Lung (tissue), 4 donors: Measurements from ENCODE around the gene VSIG10L. TPM values are rescaled to one million over a fixed set of nuclear protein-coding genes. Genes with fewer than 3 reads are reported as not detected.

Experiments used
- polyA plus RNA-seq, 2 donors: library from polyadenylated mRNA; stranded (reverse); fragments of 200-250 nt; gene quantifications; one replicate each; pipeline ENCODE4 v1.2.1, GENCODE V29; 2013
- total RNA-seq, 2 donors: library from RNA; depleted of rRNA in 1 of 2; stranded (reverse); fragments of >200 nt in 1 of 2; gene quantifications; one replicate each; pipeline ENCODE4 v1.2.1, GENCODE V29; 2014 to 2021
- donor health status: Bipolar disorder and iron deficiency.
- donor health status: healthy.
- donor health status: DM: yes; HTN: yes; CAD: no.

Gene VSIG10L
- total and polyA plus RNA-seq, 4 donors, result 0.57 to 3.7 (median 2.4) TPM

Other genes starting within 250 kb of the VSIG10L start
- gene CTU1, start 233.7 kb downstream of the VSIG10L start, total RNA-seq, result 1 to 10 TPM; 3.2 to 9.8 TPM
- gene CTU1, start 233.7 kb downstream of the VSIG10L start, polyA plus RNA-seq, result 1 to 10 TPM; 2.5 to 4.4 TPM
- gene SIGLEC9, start 217.2 kb downstream of the VSIG10L start, total RNA-seq, result 10 to 100 TPM in 1 of 2 donors, 1 to 10 TPM in 1; 4.5 to 25.7 TPM
- 10 to 100 TPM in 1 of 2 donors, 1 to 10 TPM in 1; 4.3 to 57.0 TPM for gene SIGLEC9, start 217.2 kb downstream of the VSIG10L start, polyA plus RNA-seq
- gene SIGLEC7, start 199.8 kb downstream of the VSIG10L start, total RNA-seq, result 10 to 100 TPM in 1 of 2 donors, 1 to 10 TPM in 1; 6.3 to 13.4 TPM
- gene SIGLEC7, start 199.8 kb downstream of the VSIG10L start, polyA plus RNA-seq, result 10 to 100 TPM in 1 of 2 donors, 1 to 10 TPM in 1; 2.1 to 29.3 TPM
- 10 to 100 TPM in 1 of 2 donors, 1 to 10 TPM in 1; 7.0 to 20.2 TPM for gene CD33, start 117.1 kb downstream of the VSIG10L start, total RNA-seq
- gene CD33, start 117.1 kb downstream of the VSIG10L start, polyA plus RNA-seq, result 10 to 100 TPM; 13.4 to 40.2 TPM
- not detected for gene SIGLECL1, start 91.1 kb downstream of the VSIG10L start, total RNA-seq
- gene SIGLECL1, start 91.1 kb downstream of the VSIG10L start, polyA plus RNA-seq, result under 1 TPM in 1 of 2 donors, not detected in 1; 0.03 TPM
- gene IGLON5, start 30.5 kb downstream of the VSIG10L start, total RNA-seq, result under 1 TPM; 0.09 to 0.43 TPM
- under 1 TPM in 1 of 2 donors, not detected in 1; 0.18 TPM for gene IGLON5, start 30.5 kb downstream of the VSIG10L start, polyA plus RNA-seq
- gene ETFB, start 24.2 kb upstream of the VSIG10L start, total RNA-seq, result 100 to 1,000 TPM in 1 of 2 donors, 10 to 100 TPM in 1; 36.8 to 101 TPM
- 100 to 1,000 TPM; 104 to 118 TPM for gene ETFB, start 24.2 kb upstream of the VSIG10L start, polyA plus RNA-seq
- under 1 TPM in 1 of 2 donors, not detected in 1; 0.92 TPM for gene CLDND2, start 26.9 kb upstream of the VSIG10L start, total RNA-seq
- under 1 TPM; 0.45 to 0.66 TPM for gene CLDND2, start 26.9 kb upstream of the VSIG10L start, polyA plus RNA-seq
- 10 to 100 TPM; 12.7 to 16.9 TPM for gene NKG7, start 30.5 kb upstream of the VSIG10L start, total RNA-seq
- gene NKG7, start 30.5 kb upstream of the VSIG10L start, polyA plus RNA-seq, result 100 to 1,000 TPM in 1 of 2 donors, 10 to 100 TPM in 1; 12.7 to 328 TPM
- gene LIM2, start 45.8 kb upstream of the VSIG10L start, total RNA-seq, result not detected
- not detected for gene LIM2, start 45.8 kb upstream of the VSIG10L start, polyA plus RNA-seq
- under 1 TPM in 1 of 2 donors, not detected in 1; 0.64 TPM for gene C19orf84, start 48.5 kb upstream of the VSIG10L start, total RNA-seq
- gene C19orf84, start 48.5 kb upstream of the VSIG10L start, polyA plus RNA-seq, result under 1 TPM; 0.08 to 0.31 TPM
- 10 to 100 TPM in 1 of 2 donors, 1 to 10 TPM in 1; 6.8 to 53.1 TPM for gene SIGLEC10, start 75.5 kb upstream of the VSIG10L start, total RNA-seq
- gene SIGLEC10, start 75.5 kb upstream of the VSIG10L start, polyA plus RNA-seq, result 100 to 1,000 TPM in 1 of 2 donors, 1 to 10 TPM in 1; 3.4 to 248 TPM
- gene SIGLEC8, start 116.3 kb upstream of the VSIG10L start, total RNA-seq, result under 1 TPM; 0.34 to 0.77 TPM
- gene SIGLEC8, start 116.3 kb upstream of the VSIG10L start, polyA plus RNA-seq, result under 1 TPM; 0.22 to 0.28 TPM
- gene CEACAM18, start 136.4 kb upstream of the VSIG10L start, total RNA-seq, result not detected
- not detected for gene CEACAM18, start 136.4 kb upstream of the VSIG10L start, polyA plus RNA-seq
- 1 to 10 TPM in 1 of 2 donors, under 1 TPM in 1; 0.28 to 3.5 TPM for gene SIGLEC12, start 159.7 kb upstream of the VSIG10L start, total RNA-seq
- 1 to 10 TPM in 1 of 2 donors, under 1 TPM in 1; 0.12 to 5.1 TPM for gene SIGLEC12, start 159.7 kb upstream of the VSIG10L start, polyA plus RNA-seq
- 1 to 10 TPM in 1 of 2 donors, under 1 TPM in 1; 0.23 to 5.3 TPM for gene SIGLEC6, start 189.5 kb upstream of the VSIG10L start, total RNA-seq
- gene SIGLEC6, start 189.5 kb upstream of the VSIG10L start, polyA plus RNA-seq, result under 1 TPM; 0.37 to 0.53 TPM
- gene ZNF175, start 229.1 kb upstream of the VSIG10L start, total RNA-seq, result 10 to 100 TPM in 1 of 2 donors, 1 to 10 TPM in 1; 8.4 to 11.4 TPM
- gene ZNF175, start 229.1 kb upstream of the VSIG10L start, polyA plus RNA-seq, result 1 to 10 TPM; 2.5 to 3.3 TPM